ENCODE results near the gene CYB5D1. TPM values are rescaled to one million over a fixed set of nuclear protein-coding genes. Genes with fewer than 3 reads are reported as not detected.

The CYB5D1 gene
- total and polyA plus RNA-seq, 7 donors, result 4.2 to 14.4 (median 8.6) TPM

GRCh38 chr17:7832431-7832830 is 25.4 kb upstream of the CYB5D1 start:
- peaks cover 0 to 26% (median 18%) of the 10 kb centered on the region in 4 donors for H3K4me1 ChIP-seq
- 89 to 94% methylated on average over 10 of the region's 10 CpGs for WGBS, 2 donors
- no peak overlapping the region for H3K4me3 ChIP-seq
- no peak for TF ChIP-seq EP300 (IDR thresholded peaks at IDR 0.05)
- TF ChIP-seq POLR2A (IDR thresholded peaks at IDR 0.05), result no peak
- TF ChIP-seq, protein P1, sequence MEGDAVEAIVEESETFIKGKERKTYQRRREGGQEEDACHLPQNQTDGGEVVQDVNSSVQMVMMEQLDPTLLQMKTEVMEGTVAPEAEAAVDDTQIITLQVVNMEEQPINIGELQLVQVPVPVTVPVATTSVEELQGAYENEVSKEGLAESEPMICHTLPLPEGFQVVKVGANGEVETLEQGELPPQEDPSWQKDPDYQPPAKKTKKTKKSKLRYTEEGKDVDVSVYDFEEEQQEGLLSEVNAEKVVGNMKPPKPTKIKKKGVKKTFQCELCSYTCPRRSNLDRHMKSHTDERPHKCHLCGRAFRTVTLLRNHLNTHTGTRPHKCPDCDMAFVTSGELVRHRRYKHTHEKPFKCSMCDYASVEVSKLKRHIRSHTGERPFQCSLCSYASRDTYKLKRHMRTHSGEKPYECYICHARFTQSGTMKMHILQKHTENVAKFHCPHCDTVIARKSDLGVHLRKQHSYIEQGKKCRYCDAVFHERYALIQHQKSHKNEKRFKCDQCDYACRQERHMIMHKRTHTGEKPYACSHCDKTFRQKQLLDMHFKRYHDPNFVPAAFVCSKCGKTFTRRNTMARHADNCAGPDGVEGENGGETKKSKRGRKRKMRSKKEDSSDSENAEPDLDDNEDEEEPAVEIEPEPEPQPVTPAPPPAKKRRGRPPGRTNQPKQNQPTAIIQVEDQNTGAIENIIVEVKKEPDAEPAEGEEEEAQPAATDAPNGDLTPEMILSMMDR (IDR thresholded peaks at IDR 0.05), result no peak
- no peak for TF ChIP-seq POLR2AphosphoS5 (IDR thresholded peaks at IDR 0.05)
- no peaks in the 10 kb centered on the region for H3K36me3 ChIP-seq
- H3K27ac ChIP-seq, result no peak overlapping the region
- DNase-seq, result peak; percentile 61
- intact Hi-C loops (cut with DNase I), result loop anchor here (10.0 kb wide), 1 partner anchor 348 kb away; the partner anchor contains the start of genes POLR2A and SLC35G6
- no peaks in the 10 kb centered on the region for H3K9me3 ChIP-seq
- peaks cover 0 to 5% (median 0%) of the 10 kb centered on the region in 3 donors for H3K27me3 ChIP-seq

- 48 to 54% methylated on average over 19 of the region's 19 CpGs for WGBS, 2 donors
- no peaks in the 10 kb centered on the region for H3K36me3 ChIP-seq
- peaks cover 0 to under 1% (median 0%) of the 10 kb centered on the region in 3 donors for H3K27me3 ChIP-seq
- H3K9me3 ChIP-seq, result no peaks in the 10 kb centered on the region
- H3K27ac ChIP-seq, result peak overlapping the region; percentile 95 to 100 (median 97)
- peak overlapping the region; percentile 75 to 96 (median 82) for H3K4me3 ChIP-seq
- intact Hi-C loops (cut with DNase I), result loop anchor here (10.0 kb wide), 1 partner anchor 348 kb away; the partner anchor contains the start of genes POLR2A and SLC35G6
- peaks cover 0 to 33% (median 25%) of the 10 kb centered on the region in 4 donors for H3K4me1 ChIP-seq
- DNase-seq, result peak; percentile 66
- TF ChIP-seq, protein P1 (IDR thresholded peaks at IDR 0.05), result no peak
These were observed 24.6 kb upstream of the CYB5D1 start for GRCh38 chr17:7833011-7833794.

DNA sequence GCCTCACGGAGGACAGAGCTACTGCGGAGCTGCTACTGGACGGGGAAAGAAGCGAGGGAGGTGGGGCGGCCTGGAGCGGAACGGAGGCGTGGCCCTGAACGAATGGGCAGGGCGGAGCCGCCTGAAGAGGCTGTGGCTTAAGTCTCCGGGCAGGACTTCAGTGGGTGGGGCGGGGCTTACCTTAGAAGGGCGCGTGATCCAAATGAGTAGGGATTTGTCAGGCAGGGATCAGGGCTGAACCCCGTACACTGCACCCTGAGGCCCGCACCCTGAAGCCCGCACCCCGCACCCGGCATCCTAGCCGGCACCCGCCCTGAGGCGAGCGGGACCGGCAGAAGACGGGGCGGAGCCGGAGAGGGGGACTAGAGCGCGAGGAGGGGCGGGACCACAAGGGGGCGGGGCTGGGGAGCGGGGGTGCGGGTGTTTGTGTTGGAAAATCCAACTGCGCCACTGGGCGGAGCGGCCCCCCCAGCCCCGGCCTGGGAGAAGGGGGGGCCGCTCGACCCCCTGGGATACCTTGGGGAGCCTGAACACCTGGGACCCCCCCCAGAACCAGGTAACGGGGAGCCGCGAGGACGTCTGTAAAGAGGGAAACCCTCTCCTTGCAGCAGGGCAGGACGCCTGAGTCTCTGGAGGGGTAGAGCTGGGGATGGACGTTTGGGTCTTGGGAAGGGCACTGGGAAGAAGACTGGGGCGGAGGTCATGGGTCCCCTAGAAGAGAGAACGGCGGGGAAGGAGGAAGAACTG is 23.8 kb upstream of the CYB5D1 start, which contains the start of gene KDM6B:
Gene KDM6B, plus strand, starts transcription at position 423 of the 747 bp plus-strand sequence. CDS start 11,338 bp downstream, outside the sequence.
- Histone ChIP-seq H3K9me3 (no peaks in the 10 kb centered on the region), H3K36me3 (no peaks in the 10 kb centered on the region), H3K4me1 (peaks cover 0 to 41% (median 32%) of the 10 kb centered on the region in 4 donors), H3K27me3 (no peaks in the 10 kb centered on the region), H3K4me3 (peak within 1 kb of the TSS; percentile 75 to 96 (median 82)), H3K27ac (peak within 1 kb of the TSS; percentile 95 to 100 (median 97))
- TF ChIP-seq POLR2AphosphoS5 (IDR thresholded peaks at IDR 0.05) (peak; percentile 20 to 70 (median 54)), POLR2A (IDR thresholded peaks at IDR 0.05) (peak; percentile 33 to 62)
- TF ChIP-seq, protein P1 (IDR thresholded peaks at IDR 0.05), result no peak
- 0 to 1% methylated on average over 49 of the region's 49 CpGs for WGBS, 2 donors
- intact Hi-C loops (cut with DNase I), result loop anchor here (1.0 to 10.0 kb wide), 3 partner anchors 9 to 349 kb away; partner anchors contain the start of genes NAA38, POLR2A and SLC35G6
- DNase-seq, result peak; percentile 98

GRCh38 chr17:7834542-7834956 is 23.3 kb upstream of the CYB5D1 start:
- H3K4me1 ChIP-seq, result peaks cover 0 to 47% (median 38%) of the 10 kb centered on the region in 4 donors
- H3K4me3 ChIP-seq, result peak overlapping the region; percentile 75 to 96 (median 82)
- H3K36me3 ChIP-seq, result no peaks in the 10 kb centered on the region
- TF ChIP-seq EP300 (IDR thresholded peaks at IDR 0.05) (no peak), POLR2AphosphoS5 (IDR thresholded peaks at IDR 0.05) (peak in 3 of 4 donors; percentile 3 to 27 (median 11))
- peak overlapping the region; percentile 95 to 100 (median 97) for H3K27ac ChIP-seq
- DNase-seq, result peak; percentile 89
- 0 to 1% methylated on average over 20 of the region's 20 CpGs for WGBS, 2 donors
- intact Hi-C loops (cut with DNase I), result loop anchor here (1.0 to 10.0 kb wide), 3 partner anchors 9 to 350 kb away; partner anchors contain the start of genes NAA38, POLR2A and SLC35G6
- H3K27me3 ChIP-seq, result no peaks in the 10 kb centered on the region
- no peaks in the 10 kb centered on the region for H3K9me3 ChIP-seq

Measured in sigmoid colon (tissue), 7 donors.